H9 (cell line): Measurements from ENCODE around the gene YKT6. TPM values are rescaled to one million over a fixed set of nuclear protein-coding genes. Genes with fewer than 3 reads are reported as not detected.

ENCODE experiments used
- DNase-seq: peaks from one replicate; pipeline ENCODE4 v3.0.0-alpha.2; 2017
- H2AFZ ChIP-seq: one replicate; pipeline ENCODE4 v1.6.1; 2013; ENCODE audit warnings: mild to moderate bottlenecking, low read length, control low read depth, moderate library complexity
- H2AK5ac ChIP-seq: 2 replicates; pipeline ENCODE4 v1.6.1; 2013; ENCODE audit warnings: low read length, control low read depth, mixed read lengths; ENCODE audit not compliant: insufficient read length
- H2BK120ac ChIP-seq: one replicate; pipeline ENCODE4 v1.6.1; 2013; ENCODE audit warnings: low read depth, mild to moderate bottlenecking, low read length, control low read depth, inconsistent platforms; ENCODE audit not compliant: poor library complexity, severe bottlenecking
- H2BK12ac ChIP-seq: 2 replicates; pipeline ENCODE4 v1.6.1; 2013; ENCODE audit warnings: low read length, control low read depth, mixed read lengths, low read depth; ENCODE audit not compliant: insufficient read length
- H2BK15ac ChIP-seq: 2 replicates; pipeline ENCODE4 v1.6.1; 2013; ENCODE audit warnings: low read depth, low read length, control low read depth
- H2BK20ac ChIP-seq: one replicate; pipeline ENCODE4 v1.6.1; 2013; ENCODE audit warnings: low read depth, mild to moderate bottlenecking, low read length, control low read depth, inconsistent platforms; ENCODE audit not compliant: poor library complexity, severe bottlenecking
- H2BK5ac ChIP-seq: 2 replicates; pipeline ENCODE4 v1.6.1; 2013; ENCODE audit warnings: low read length, control low read depth, mixed read lengths; ENCODE audit not compliant: insufficient read length
- H3K14ac ChIP-seq: 2 replicates; pipeline ENCODE4 v1.6.1; 2013; ENCODE audit warnings: low read length, control low read depth; ENCODE audit not compliant: insufficient read depth
- H3K18ac ChIP-seq: 2 replicates; pipeline ENCODE4 v1.6.1; 2013; ENCODE audit warnings: low read depth, mild to moderate bottlenecking, mixed read lengths, low read length, control low read depth; ENCODE audit not compliant: insufficient read length
- H3K23ac ChIP-seq: 2 replicates; pipeline ENCODE4 v1.6.1; 2013; ENCODE audit warnings: low read length, control low read depth, mixed read lengths, low read depth; ENCODE audit not compliant: insufficient read length
- H3K23me2 ChIP-seq: 2 replicates; pipeline ENCODE4 v1.6.1; 2013; ENCODE audit warnings: low read depth, mild to moderate bottlenecking, mixed read lengths, low read length, control low read depth; ENCODE audit not compliant: insufficient read length, poor library complexity, severe bottlenecking
- H3K27ac ChIP-seq: 2 replicates; pipeline ENCODE4 v1.5.1; 2013; ENCODE audit warnings: low read length, control low read depth, mixed read lengths, low read depth; ENCODE audit not compliant: insufficient read length
- H3K27me3 ChIP-seq: 2 replicates; pipeline ENCODE4 v1.6.1; 2013; ENCODE audit warnings: low read length, control low read depth, inconsistent platforms; ENCODE audit not compliant: insufficient read depth
- H3K4ac ChIP-seq: 2 replicates; pipeline ENCODE4 v1.6.1; 2013; ENCODE audit warnings: low read depth, mild to moderate bottlenecking, control low read depth, inconsistent platforms, low read length, moderate library complexity
- H3K4me1 ChIP-seq: 2 replicates; pipeline ENCODE4 v1.6.1; 2013; ENCODE audit warnings: low read length, control low read depth, inconsistent platforms; ENCODE audit not compliant: insufficient read depth
- H3K4me2 ChIP-seq: 2 replicates; pipeline ENCODE4 v1.6.1; 2013; ENCODE audit warnings: low read length, control low read depth, mixed read lengths; ENCODE audit not compliant: insufficient read length, insufficient read depth
- H3K56ac ChIP-seq: 2 replicates; pipeline ENCODE4 v1.6.1; 2013; ENCODE audit warnings: low read depth, mild to moderate bottlenecking, mixed read lengths, low read length, control low read depth; ENCODE audit not compliant: insufficient read length
- H3K79me1 ChIP-seq: 2 replicates; pipeline ENCODE4 v1.6.1; 2013; ENCODE audit warnings: low read depth, mild to moderate bottlenecking, moderate library complexity, low read length, control low read depth, inconsistent platforms; ENCODE audit not compliant: insufficient read depth, poor library complexity, severe bottlenecking
- H3K79me2 ChIP-seq: 2 replicates; pipeline ENCODE4 v1.6.1; 2013; ENCODE audit warnings: low read length, control low read depth, inconsistent platforms; ENCODE audit not compliant: insufficient read depth
- H3K9ac ChIP-seq: 2 replicates; pipeline ENCODE4 v1.6.1; 2013; ENCODE audit warnings: low read length, control low read depth, mixed read lengths; ENCODE audit not compliant: insufficient read length; ENCODE audit errors: extremely low read depth
- H3K9me3 ChIP-seq: one replicate; pipeline ENCODE4 v1.6.1; 2013; ENCODE audit warnings: low read depth, low read length, inconsistent platforms; ENCODE audit not compliant: control insufficient read depth
- H3T11ph ChIP-seq: one replicate; pipeline ENCODE4 v1.6.1; 2013; ENCODE audit warnings: mild to moderate bottlenecking, low read length, control low read depth, inconsistent platforms
- H4K20me1 ChIP-seq: one replicate; pipeline ENCODE4 v1.6.1; 2013; ENCODE audit not compliant: control insufficient read depth, insufficient read length, insufficient read depth
- H4K5ac ChIP-seq: 2 replicates; pipeline ENCODE4 v1.6.1; 2013; ENCODE audit warnings: low read depth, mild to moderate bottlenecking, mixed read lengths, low read length, control low read depth; ENCODE audit not compliant: insufficient read length
- H4K8ac ChIP-seq: replicated peaks from 2 replicates; pipeline ENCODE4 v1.6.1; 2013; ENCODE audit warnings: low read length, control low read depth, mixed read lengths, low read depth; ENCODE audit not compliant: insufficient read length
- H4K91ac ChIP-seq: 2 replicates; pipeline ENCODE4 v1.6.1; 2013; ENCODE audit warnings: low read depth, mild to moderate bottlenecking, moderate library complexity, mixed read lengths, low read length, control low read depth; ENCODE audit not compliant: insufficient read length
- H3K27ac Mint-ChIP-seq, 3 experiments: 2 replicates in 2 of 3; 3 replicates in 1 of 3; pipeline ENCODE4 v1.8.0; 2020 to 2021; ENCODE audit warnings: mixed read lengths in 3 of 3, mild to moderate bottlenecking in 1 of 3, moderate library complexity in 1 of 3
- H3K27me3 Mint-ChIP-seq: 2 replicates; pipeline ENCODE4 v1.8.0; 2021; ENCODE audit warnings: low read depth, mild to moderate bottlenecking, moderate library complexity, mixed read lengths
- H3K36me3 Mint-ChIP-seq, 3 experiments: 2 replicates in 2 of 3; 3 replicates in 1 of 3; pipeline ENCODE4 v1.8.0; 2020 to 2021; ENCODE audit warnings: low read depth in 3 of 3, mixed read lengths in 3 of 3; ENCODE audit not compliant: insufficient read depth in 1 of 3
- H3K4me1 Mint-ChIP-seq, 2 experiments: 2 replicates each; pipeline ENCODE4 v1.8.0; 2020; ENCODE audit warnings: mixed read lengths in 2 of 2
- H3K4me3 Mint-ChIP-seq, 2 experiments: 2 replicates in 1 of 2; 3 replicates in 1 of 2; pipeline ENCODE4 v1.8.0; 2020 to 2021; ENCODE audit warnings: mild to moderate bottlenecking in 2 of 2, mixed read lengths in 2 of 2, moderate library complexity in 1 of 2
- H3K9me3 Mint-ChIP-seq, 2 experiments: 2 replicates in 1 of 2; 3 replicates in 1 of 2; pipeline ENCODE4 v1.8.0; 2020; ENCODE audit warnings: mild to moderate bottlenecking in 2 of 2, mixed read lengths in 2 of 2, moderate library complexity in 1 of 2
- CTCF ChIP-seq: fragments of 200-600 bp; sonication (generic); conservative IDR thresholded peaks from 3 replicates; pipeline ENCODE4 v1.8.0; 2021; ENCODE audit warnings: antibody characterized with exemption, mild to moderate bottlenecking
- WGBS: extraction: QIAGEN DNeasy Blood & Tissue Kit; methylation state at CpG from one replicate; pipeline ENCODE4 v1.1.7; 2013; ENCODE audit warnings: missing lambda C conversion rate, low lambda C conversion rate, mixed read lengths; ENCODE audit not compliant: insufficient read length; ENCODE audit errors: extremely low coverage; 5-methylcytosine and 5-hydroxymethylcytosine counted together
- total RNA-seq: library from RNA; stranded (reverse); gene quantifications from 2 replicates; pipeline ENCODE4 v1.2.1, GENCODE V29; 2021

The YKT6 gene
- total RNA-seq, 1 experiment from 2014 or later, result 104 TPM

- no peak for TF ChIP-seq CTCF
- H3K9ac ChIP-seq, result no peak overlapping the region
Observed at GRCh38 chr7:44215531-44215930, 14.8 kb downstream of the YKT6 start.

More at GRCh38 chr7:44215531-44215930, 14.8 kb downstream of the YKT6 start:
- Histone ChIP-seq H4K91ac (no peak overlapping the region), H3K4me1 (no peaks in the 10 kb centered on the region), H2AFZ (no peak overlapping the region), H3K27ac (no peak overlapping the region), H2BK15ac (no peak overlapping the region), H3K9me3 (no peaks in the 10 kb centered on the region), H3K14ac (no peak overlapping the region), H4K20me1 (no peaks in the 10 kb centered on the region), H2BK12ac (no peak overlapping the region), H3K4me2 (no peak overlapping the region), H3K23me2 (no peaks in the 10 kb centered on the region), H2BK5ac (no peak overlapping the region), H3K56ac (no peak overlapping the region), H3K18ac (no peak overlapping the region), H4K8ac (no peak overlapping the region), H3K4ac (no peak overlapping the region), H3K23ac (no peak overlapping the region), H2BK120ac (no peak overlapping the region), H3K79me1 (no peaks in the 10 kb centered on the region), H3K79me2 (no peaks in the 10 kb centered on the region), H3K27me3 (no peaks in the 10 kb centered on the region), H3T11ph (no peak overlapping the region), H2AK5ac (no peak overlapping the region), H2BK20ac (no peak overlapping the region), H4K5ac (no peak overlapping the region)
- Mint-ChIP-seq H3K27ac (peak overlapping the region in 2 of 3 experiments; percentile 43 to 85; a peak in 3 of 7 replicates), H3K4me3 (no peak overlapping the region), H3K27me3 (no peaks in the 10 kb centered on the region), H3K4me1 (peaks cover 28 to 54% of the 10 kb centered on the region in 2 experiments), H3K9me3 (no peaks in the 10 kb centered on the region; a peak in 1 of 5 replicates), H3K36me3 (peaks cover 13 to 22% (median 19%) of the 10 kb centered on the region in 3 experiments)
- no peak for DNase-seq
- WGBS, result no CpG with 5 or more reads among the region's 7 CpGs
